Spleen (tissue), 11 donors: ENCODE results near the gene SERPING1. TPM values are rescaled to one million over a fixed set of nuclear protein-coding genes. Genes with fewer than 3 reads are reported as not detected.

Source experiments
- DNase-seq: peaks from one replicate; pipeline ENCODE4 v3.0.0-alpha.2; 2020
- H3K27ac ChIP-seq, 8 donors: fragments of 200-600 bp; sonication (generic) in 7 of 8; 1 replicate in 4 of 8; 2 replicates in 4 of 8; pipeline versions ENCODE4 v1.5.0 to v1.8.0; 2016 to 2021; ENCODE audit warnings: inconsistent platforms in 4 of 8, mild to moderate bottlenecking in 4 of 8, moderate library complexity in 1 of 8
- H3K27me3 ChIP-seq, 7 donors: fragments of 200-600 bp; sonication (generic) in 6 of 7; replicated peaks in 1 of 7; 1 replicate in 4 of 7; 2 replicates in 3 of 7; pipeline versions ENCODE4 v1.5.0 to v1.8.0; 2016 to 2021; ENCODE audit warnings: inconsistent platforms in 3 of 7, mild to moderate bottlenecking in 1 of 7
- H3K36me3 ChIP-seq, 6 donors: fragments of 200-600 bp; sonication (generic) in 5 of 6; 1 replicate in 4 of 6; 2 replicates in 2 of 6; pipeline versions ENCODE4 v1.5.0 to v1.8.0; 2016 to 2021; ENCODE audit warnings: inconsistent platforms in 2 of 6
- H3K4me1 ChIP-seq, 6 donors: fragments of 200-600 bp; sonication (generic) in 5 of 6; 1 replicate in 3 of 6; 2 replicates in 3 of 6; pipeline versions ENCODE4 v1.5.0 to v1.8.0; 2016 to 2021; ENCODE audit warnings: inconsistent platforms in 3 of 6
- H3K4me3 ChIP-seq, 8 donors: fragments of 200-600 bp; sonication (generic) in 7 of 8; 1 replicate in 4 of 8; 2 replicates in 4 of 8; pipeline versions ENCODE4 v1.5.0 to v1.8.0; 2016 to 2021; ENCODE audit warnings: inconsistent platforms in 4 of 8, mild to moderate bottlenecking in 4 of 8, moderate library complexity in 2 of 8
- H3K9me3 ChIP-seq, 8 donors: fragments of 200-600 bp; sonication (generic) in 7 of 8; 1 replicate in 4 of 8; 2 replicates in 4 of 8; pipeline versions ENCODE4 v1.5.0 to v1.8.0; 2016 to 2021; ENCODE audit warnings: inconsistent platforms in 4 of 8
- CTCF ChIP-seq, 11 experiments: fragments of 200-600 bp in 7 of 11; fragments of 450-650 bp in 4 of 11; sonication (generic) in 4 of 11; IDR thresholded peaks in 8 of 11; conservative IDR thresholded peaks in 3 of 11; 1 replicate in 7 of 11; 2 replicates in 4 of 11; pipeline versions ENCODE4 v1.4.0 to v1.8.0; 2016 to 2021; ENCODE audit warnings: antibody characterized with exemption in 11 of 11, inconsistent platforms in 4 of 11, mild to moderate bottlenecking in 1 of 11
- POLR2A ChIP-seq, 3 donors: fragments of 450-650 bp; IDR thresholded peaks; one replicate each; pipeline ENCODE4 v1.5.1; 2017; ENCODE audit warnings: antibody characterized with exemption in 3 of 3, mild to moderate bottlenecking in 1 of 3
- POLR2AphosphoS5 ChIP-seq, 3 donors: sonication (generic); formaldehyde crosslinking; IDR thresholded peaks; one replicate each; pipeline ENCODE4 v1.5.1; 2017; ENCODE audit warnings: antibody characterized with exemption in 3 of 3
- WGBS, 5 donors: extraction: QIAGEN DNeasy Blood & Tissue Kit in 3 of 5; methylation state at CpG; one replicate each; pipeline versions ENCODE4 v1.1.5 to v1.1.7; 2013 to 2018; 5-methylcytosine and 5-hydroxymethylcytosine counted together
- intact Hi-C: fragments of 100-400 bp; cut with DNase I; formaldehyde crosslinking; loops from one replicate; pipeline ENCODE4 v1.15.0; 2023; ENCODE audit warnings: low total_unique reads
- polyA plus RNA-seq, 3 donors: library from polyadenylated mRNA; stranded (reverse); fragments of 200-250 nt; gene quantifications; one replicate each; pipeline ENCODE4 v1.2.1, GENCODE V29; 2013
- total RNA-seq, 7 donors: library from RNA; depleted of rRNA in 3 of 7; stranded (reverse); fragments of >200 nt in 3 of 7; fragmentation: NEBNext Ultra II Directional in 4 of 7; extraction: Animal tissue kit (Norgen Biotek cat#: 25700) in 4 of 7; gene quantifications; one replicate each; pipeline versions ENCODE4 v1.1.0 to v1.2.1, GENCODE V29; 2016 to 2021
- donor health status: healthy with polysubstance abuse.
- donor health status: DM: no; HTN: no; CAD: no; lungs with moderate emphysema.
- donor health status: DM: no; HTN: no; CAD: no.
- donor health status: Bipolar disorder and iron deficiency.
- donor health status: healthy.
- donor health status: DM: no; HTN: no; CAD: no.
- donor health status: DM: yes; HTN: yes; CAD: no.

The SERPING1 gene
- total and polyA plus RNA-seq, 10 donors: 104 to 364 (median 228) TPM

- no peak for DNase-seq
- Histone ChIP-seq H3K36me3 (peaks cover 3 to 75% (median 37%) of the 10 kb centered on the region in 6 donors), H3K27ac (peak overlapping the region in 1 of 8 donors; percentile 7), H3K27me3 (no peaks in the 10 kb centered on the region), H3K4me1 (peaks cover 16 to 76% (median 57%) of the 10 kb centered on the region in 6 donors), H3K4me3 (no peak overlapping the region), H3K9me3 (no peaks in the 10 kb centered on the region)
- WGBS, 5 donors: 82 to 89% (median 86%) methylated on average over 4 of the region's 4 CpGs
- TF ChIP-seq POLR2AphosphoS5 (IDR thresholded peaks at IDR 0.05) (no peak), CTCF (IDR thresholded peaks at IDR 0.05 in 8 of 11, conservative IDR thresholded peaks at IDR 0.05 in 3 of 11) (no peak)
- intact Hi-C loops: loop anchor here (5.0 kb wide), 1 partner anchor 95 kb away; the partner anchor contains the start of gene CLP1
These were observed 34.9 kb upstream of the SERPING1 start for GRCh38 chr11:57562596-57562995.

- Histone ChIP-seq H3K36me3 (peaks cover 0 to 38% (median 11%) of the 10 kb centered on the region in 6 donors), H3K4me1 (peaks cover 17 to 78% (median 59%) of the 10 kb centered on the region in 6 donors), H3K27me3 (no peaks in the 10 kb centered on the region), H3K27ac (peak overlapping the region; percentile 75 to 96 (median 92)), H3K4me3 (peak overlapping the region; percentile 82 to 98 (median 92)), H3K9me3 (no peaks in the 10 kb centered on the region)
- no peak for DNase-seq
- intact Hi-C loops: no loop called here
- TF ChIP-seq POLR2AphosphoS5 (IDR thresholded peaks at IDR 0.05) (no peak), CTCF (IDR thresholded peaks at IDR 0.05 in 8 of 11, conservative IDR thresholded peaks at IDR 0.05 in 3 of 11) (peak in 1 of 11 experiments; percentile 7)
- 4 to 14% (median 8%) methylated on average over 4 of the region's 4 CpGs for WGBS, 5 donors
These were observed 31.2 kb upstream of the SERPING1 start for GRCh38 chr11:57566005-57566904.

GRCh38 chr11:57566905-57567514 is 30.5 kb upstream of the SERPING1 start:
- peaks cover 0 to 31% (median 7%) of the 10 kb centered on the region in 6 donors for H3K36me3 ChIP-seq
- H3K27ac ChIP-seq: peak overlapping the region; percentile 75 to 96 (median 92)
- peaks cover 13 to 77% (median 53%) of the 10 kb centered on the region in 6 donors for H3K4me1 ChIP-seq
- intact Hi-C loops: no loop called here
- 1 to 4% (median 1%) methylated on average over 15 of the region's 15 CpGs for WGBS, 5 donors
- DNase-seq: no peak
- no peaks in the 10 kb centered on the region for H3K9me3 ChIP-seq
- H3K27me3 ChIP-seq: no peaks in the 10 kb centered on the region
- TF ChIP-seq POLR2AphosphoS5 (IDR thresholded peaks at IDR 0.05) (no peak), CTCF (IDR thresholded peaks at IDR 0.05 in 8 of 11, conservative IDR thresholded peaks at IDR 0.05 in 3 of 11) (no peak), POLR2A (IDR thresholded peaks at IDR 0.05) (no peak)
- H3K4me3 ChIP-seq: peak overlapping the region; percentile 82 to 98 (median 92)
